A549 (cell line): ENCODE data around the gene ACSF3.

ENCODE experiments used
- CTCF ChIP-seq: fragments of >200 bp; sonication (Bioruptor Twin); formaldehyde crosslinking; IDR thresholded peaks from 3 replicates; pipeline ENCODE4 v1.5.1; 2016
- HOXA7 ChIP-seq: fragments of 250-450 bp; sonication (Bioruptor Pico); IDR thresholded peaks from 2 replicates; pipeline ENCODE4 v1.5.0; 2020; ENCODE audit warnings: mild to moderate bottlenecking, moderate library complexity
- POLR2A ChIP-seq: IDR thresholded peaks from 2 replicates; pipeline ENCODE4 v1.6.1; 2012; ENCODE audit warnings: mild to moderate bottlenecking, low read length

GRCh38 chr16:89113661-89114060 lies 20.0 kb downstream of the ACSF3 start:
- TF ChIP-seq POLR2A = no peak
- TF ChIP-seq CTCF = no peak
- TF ChIP-seq HOXA7 = no peak
